Lower leg skin (tissue), 3 donors: Measurements from ENCODE around the gene LHFPL2.

ENCODE experiments used
- CTCF ChIP-seq, 3 donors: fragments of 450-650 bp; IDR thresholded peaks; one replicate each; pipeline ENCODE4 v1.5.1; 2016; ENCODE audit warnings: antibody characterized with exemption in 3 of 3, mild to moderate bottlenecking in 3 of 3, moderate library complexity in 2 of 3
- POLR2A ChIP-seq, 2 donors: fragments of 450-650 bp; IDR thresholded peaks; one replicate each; pipeline ENCODE4 v1.6.1; 2016 to 2017; ENCODE audit warnings: antibody characterized with exemption in 2 of 2, mild to moderate bottlenecking in 1 of 2, moderate library complexity in 1 of 2

GRCh38 chr5:78555870-78556269 is 92.7 kb downstream of the LHFPL2 start:
- TF ChIP-seq POLR2A (IDR thresholded peaks at IDR 0.05) (no peak), CTCF (IDR thresholded peaks at IDR 0.05) (no peak)
